Mammary epithelial cell (primary cell): ENCODE data around the gene SPEM1.

ENCODE experiments used
- EZH2 ChIP-seq: IDR thresholded peaks from 2 replicates; pipeline ENCODE4 v1.6.1; 2012; ENCODE audit warnings: low read length, inconsistent platforms, borderline replicate concordance
- TF ChIP-seq, protein P1 (sequence below), 2 donors: IDR thresholded peaks in 1 of 2; conservative IDR thresholded peaks in 1 of 2; 2 replicates each; pipeline ENCODE4 v1.5.1; 2011 to 2012; ENCODE audit warnings: inconsistent platforms in 2 of 2, low read length in 2 of 2, mild to moderate bottlenecking in 2 of 2, control low read depth in 1 of 2, low read depth in 1 of 2; ENCODE audit not compliant: insufficient read depth in 1 of 2; ENCODE audit errors: extremely low read depth in 1 of 2

DNA sequence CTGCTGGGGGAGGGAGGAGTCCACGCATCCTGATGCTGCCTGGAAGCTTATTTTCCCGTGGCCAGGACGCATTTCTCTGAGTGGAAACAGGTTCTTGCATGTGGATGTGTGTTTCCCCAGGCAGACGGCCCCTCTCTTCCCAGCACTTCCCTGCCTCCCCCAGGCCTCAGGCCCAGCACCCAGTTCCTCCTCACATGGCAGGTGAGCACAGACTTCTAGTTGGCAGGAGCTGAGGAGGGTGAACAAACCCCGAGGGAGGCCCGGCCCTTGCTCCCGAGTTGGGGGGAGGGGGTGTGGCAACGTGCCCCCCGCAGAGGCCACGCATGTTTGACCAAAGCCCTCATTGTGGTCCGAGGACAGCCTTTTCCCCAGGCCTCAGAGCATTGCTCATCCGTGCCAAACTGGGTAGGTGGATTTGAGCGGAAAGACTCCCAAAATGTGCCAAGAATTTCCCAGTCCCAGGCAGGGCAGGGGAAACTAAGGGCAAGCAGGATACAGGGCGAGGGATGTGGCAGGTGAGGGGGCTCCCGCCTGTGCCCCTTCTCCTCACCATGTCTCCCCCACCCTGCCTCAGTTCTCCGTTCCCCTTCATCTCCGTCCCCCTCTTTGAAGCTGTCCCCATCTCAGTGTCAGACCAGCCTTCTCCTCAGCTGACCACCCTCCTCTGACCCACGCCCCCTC lies 1.5 kb upstream of the SPEM1 start:
- no peak for TF ChIP-seq EZH2
- TF ChIP-seq, protein P1, sequence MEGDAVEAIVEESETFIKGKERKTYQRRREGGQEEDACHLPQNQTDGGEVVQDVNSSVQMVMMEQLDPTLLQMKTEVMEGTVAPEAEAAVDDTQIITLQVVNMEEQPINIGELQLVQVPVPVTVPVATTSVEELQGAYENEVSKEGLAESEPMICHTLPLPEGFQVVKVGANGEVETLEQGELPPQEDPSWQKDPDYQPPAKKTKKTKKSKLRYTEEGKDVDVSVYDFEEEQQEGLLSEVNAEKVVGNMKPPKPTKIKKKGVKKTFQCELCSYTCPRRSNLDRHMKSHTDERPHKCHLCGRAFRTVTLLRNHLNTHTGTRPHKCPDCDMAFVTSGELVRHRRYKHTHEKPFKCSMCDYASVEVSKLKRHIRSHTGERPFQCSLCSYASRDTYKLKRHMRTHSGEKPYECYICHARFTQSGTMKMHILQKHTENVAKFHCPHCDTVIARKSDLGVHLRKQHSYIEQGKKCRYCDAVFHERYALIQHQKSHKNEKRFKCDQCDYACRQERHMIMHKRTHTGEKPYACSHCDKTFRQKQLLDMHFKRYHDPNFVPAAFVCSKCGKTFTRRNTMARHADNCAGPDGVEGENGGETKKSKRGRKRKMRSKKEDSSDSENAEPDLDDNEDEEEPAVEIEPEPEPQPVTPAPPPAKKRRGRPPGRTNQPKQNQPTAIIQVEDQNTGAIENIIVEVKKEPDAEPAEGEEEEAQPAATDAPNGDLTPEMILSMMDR (conservative IDR thresholded peaks at IDR 0.05 in 1 of 2, IDR thresholded peaks at IDR 0.05 in 1 of 2; ENCODE audit: extremely low read depth in 1 of 2, insufficient read depth in 1 of 2, low read depth in 1 of 2, low read length in 2 of 2) = no peak
